ENCODE measurements around the gene ELK4.

DNA sequence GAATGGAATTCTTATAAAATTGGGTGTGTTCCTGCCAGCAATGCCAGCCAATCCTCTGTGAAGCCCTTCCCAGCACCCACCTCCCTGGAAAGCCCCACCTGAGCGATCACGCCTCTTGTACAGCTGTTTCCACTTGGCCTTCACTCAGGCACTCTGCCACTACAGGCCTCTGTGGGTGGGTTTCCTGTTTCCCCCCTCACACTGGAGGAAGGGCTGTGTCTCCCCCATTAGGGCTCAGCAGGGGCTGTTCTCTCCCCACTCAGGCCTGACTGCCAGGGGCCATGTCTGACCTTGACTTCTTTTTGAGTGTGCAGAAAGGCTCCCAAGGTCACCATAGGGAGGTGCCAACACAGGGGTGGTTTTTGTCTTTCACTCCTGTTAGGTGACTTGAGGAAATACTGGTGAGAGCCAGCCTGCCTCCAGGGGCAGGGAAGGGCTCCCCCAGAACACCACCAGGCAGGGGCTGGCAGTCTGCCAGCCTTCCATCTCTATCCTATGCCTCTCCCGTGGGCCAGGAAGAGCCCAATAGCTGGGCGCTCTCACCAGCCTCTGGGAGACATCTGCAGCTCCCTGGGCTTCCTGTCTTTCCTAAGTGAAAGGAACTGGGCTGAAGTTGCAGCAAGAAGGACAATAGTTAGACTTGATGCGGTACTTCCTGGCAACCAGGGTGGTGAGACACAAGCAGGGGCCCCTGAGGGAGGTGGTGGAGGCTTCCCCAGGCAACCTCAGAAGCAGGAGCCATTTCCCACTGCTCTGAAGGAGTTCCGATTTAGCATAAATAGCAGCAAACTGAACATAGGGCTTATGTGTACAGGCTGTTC is 49.1 kb downstream of the ELK4 start:
- 0 out of 2 replicates have a peak, but pooled peaks have one; percentile 15 for TF ChIP-seq CTCF (conservative IDR thresholded peaks at IDR 0.05; ENCODE audit: low read length)
- no peak for TF ChIP-seq EZH2phosphoT487 (IDR thresholded peaks at IDR 0.05; ENCODE audit: borderline replicate concordance)
